GM04503 (cell line): ENCODE data around the gene SLC11A1.

Source experiments
- DNase-seq: peaks from one replicate; pipeline ENCODE4 v3.0.0-alpha.2; 2012; ENCODE audit warnings: low read depth

Gene SLC11A1

DNA sequence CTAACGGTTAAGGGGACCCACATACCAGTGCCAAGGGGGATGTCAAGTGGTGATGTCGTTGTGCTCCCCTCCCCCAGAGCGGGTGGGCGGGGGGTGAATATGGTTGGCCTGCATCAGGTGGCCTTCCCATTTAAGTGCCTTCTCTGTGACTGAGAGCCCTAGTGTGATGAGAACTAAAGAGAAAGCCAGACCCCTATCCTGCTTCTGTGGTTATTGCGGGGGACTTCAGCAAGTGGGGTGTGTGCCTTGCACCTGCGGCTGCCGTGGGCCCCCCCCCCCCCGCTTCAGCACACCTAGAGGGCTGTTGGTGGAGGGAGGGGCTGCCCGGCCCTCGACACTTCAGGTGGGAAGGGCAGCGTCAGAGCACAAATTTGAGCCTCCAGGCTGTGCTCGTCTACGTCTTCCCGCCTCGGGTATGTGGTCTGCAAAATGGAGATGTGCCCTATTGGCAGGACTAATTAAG is 23.7 kb downstream of the SLC11A1 start:
- DNase-seq = no peak

DNA sequence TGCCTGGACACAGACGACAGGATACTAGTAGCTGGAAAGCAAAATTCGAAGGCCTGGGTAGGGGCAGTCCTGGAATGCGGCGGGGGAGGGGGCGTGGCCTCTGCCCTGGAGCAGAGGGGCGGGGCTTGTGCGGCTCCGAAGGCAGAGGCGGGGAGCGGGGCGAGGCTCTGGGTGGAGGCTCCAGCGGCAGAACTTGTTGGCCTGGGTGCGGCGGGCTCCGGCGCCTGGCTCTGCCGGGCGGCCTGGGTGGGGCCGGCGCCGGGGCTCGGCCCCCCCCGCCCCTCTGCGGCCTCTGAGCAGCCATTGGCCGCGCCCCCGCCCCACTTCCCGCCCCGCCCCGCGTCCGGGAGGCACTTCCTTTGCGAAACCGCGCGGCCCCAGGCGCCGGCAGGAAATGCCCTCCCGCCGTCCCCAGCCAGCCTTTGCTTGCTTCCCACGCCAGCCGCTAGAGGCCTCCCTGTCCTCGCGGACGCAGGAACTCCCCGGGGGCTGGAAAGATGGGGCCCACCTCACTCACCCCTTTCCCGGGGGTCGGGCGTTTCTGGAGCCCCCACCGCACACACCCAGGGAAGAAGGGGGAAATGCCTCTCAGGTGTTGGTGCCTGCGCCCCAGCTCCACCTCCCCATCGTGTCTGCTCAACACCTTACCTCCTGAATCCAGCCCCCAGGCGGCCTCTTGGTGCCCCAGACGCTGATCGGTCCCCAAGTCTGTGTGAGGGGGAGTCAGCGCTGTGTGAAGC is 24.3 kb downstream of the SLC11A1 start:
- peak; percentile 52 for DNase-seq

DNA sequence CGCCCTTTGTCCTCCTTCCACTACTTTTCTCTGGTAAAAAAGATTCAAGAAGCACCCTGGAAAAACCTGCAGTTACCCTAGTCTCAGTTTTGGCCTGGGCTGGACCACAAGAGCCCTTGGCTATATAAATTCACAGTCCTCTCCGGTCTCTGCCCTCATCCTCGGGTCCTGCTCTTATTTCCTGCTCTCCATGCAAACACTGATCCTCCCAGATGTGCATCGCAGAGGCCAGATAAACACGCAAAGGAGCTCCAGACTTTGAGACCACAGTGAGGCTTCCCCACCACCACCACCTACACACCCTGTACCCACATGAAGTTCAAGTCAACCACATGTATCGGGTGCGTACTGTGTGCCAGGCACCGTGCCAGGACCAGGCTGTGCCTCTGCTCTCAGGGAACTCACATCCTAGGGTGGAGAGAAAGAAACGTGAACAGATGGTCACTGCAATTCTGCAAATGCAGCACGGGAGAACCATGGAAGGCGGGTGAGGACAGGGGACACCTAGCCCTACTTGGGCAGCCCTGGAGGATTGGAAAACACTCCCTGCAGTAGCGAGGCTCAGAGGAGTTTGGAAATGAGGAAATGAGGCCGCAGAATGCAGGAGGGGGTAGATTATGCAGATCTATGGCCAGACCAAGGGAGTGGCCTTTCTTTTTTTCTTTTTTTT is 25.0 kb downstream of the SLC11A1 start:
- DNase-seq = peak; percentile 21

DNA sequence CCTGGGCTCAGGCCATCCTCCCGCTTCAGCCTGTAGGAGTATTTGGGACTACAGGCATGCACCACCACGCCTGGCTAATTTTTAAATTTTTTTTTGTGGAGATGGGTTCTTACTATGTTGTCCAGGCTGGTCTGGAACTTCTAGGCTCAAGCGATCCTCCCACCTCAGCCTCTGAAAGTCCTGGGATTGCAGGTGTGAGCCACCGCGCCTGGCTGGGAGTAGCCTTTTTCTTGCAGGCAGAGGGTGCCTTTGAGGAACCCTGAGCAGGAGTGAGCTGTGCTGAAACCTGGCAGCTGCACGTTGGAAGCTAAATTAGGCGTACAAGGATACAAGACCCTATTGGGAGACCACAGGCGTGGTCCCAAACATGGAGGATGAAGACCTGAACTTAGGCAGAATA is 25.6 kb downstream of the SLC11A1 start:
- no peak for DNase-seq

DNA sequence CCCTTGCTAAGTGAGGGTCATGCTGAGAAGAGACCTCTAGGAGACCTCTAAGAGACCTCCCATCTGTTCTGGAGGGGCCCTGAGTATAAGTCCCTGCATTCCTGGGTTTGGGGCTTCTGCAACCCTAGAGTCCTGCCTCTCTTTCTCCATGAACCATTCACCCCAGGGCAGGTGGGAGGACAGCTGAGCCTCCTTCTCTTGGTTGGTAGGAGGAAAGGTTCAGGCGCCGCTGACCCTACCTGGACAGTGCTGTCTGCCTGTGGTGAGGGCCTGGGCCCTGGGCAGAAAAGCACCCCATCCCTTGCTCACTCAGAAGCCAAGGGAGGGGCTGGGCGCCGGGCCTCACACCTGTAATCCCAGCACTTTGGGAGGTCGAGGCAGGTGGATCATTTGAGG is 36.2 kb downstream of the SLC11A1 start:
- DNase-seq = no peak

DNA sequence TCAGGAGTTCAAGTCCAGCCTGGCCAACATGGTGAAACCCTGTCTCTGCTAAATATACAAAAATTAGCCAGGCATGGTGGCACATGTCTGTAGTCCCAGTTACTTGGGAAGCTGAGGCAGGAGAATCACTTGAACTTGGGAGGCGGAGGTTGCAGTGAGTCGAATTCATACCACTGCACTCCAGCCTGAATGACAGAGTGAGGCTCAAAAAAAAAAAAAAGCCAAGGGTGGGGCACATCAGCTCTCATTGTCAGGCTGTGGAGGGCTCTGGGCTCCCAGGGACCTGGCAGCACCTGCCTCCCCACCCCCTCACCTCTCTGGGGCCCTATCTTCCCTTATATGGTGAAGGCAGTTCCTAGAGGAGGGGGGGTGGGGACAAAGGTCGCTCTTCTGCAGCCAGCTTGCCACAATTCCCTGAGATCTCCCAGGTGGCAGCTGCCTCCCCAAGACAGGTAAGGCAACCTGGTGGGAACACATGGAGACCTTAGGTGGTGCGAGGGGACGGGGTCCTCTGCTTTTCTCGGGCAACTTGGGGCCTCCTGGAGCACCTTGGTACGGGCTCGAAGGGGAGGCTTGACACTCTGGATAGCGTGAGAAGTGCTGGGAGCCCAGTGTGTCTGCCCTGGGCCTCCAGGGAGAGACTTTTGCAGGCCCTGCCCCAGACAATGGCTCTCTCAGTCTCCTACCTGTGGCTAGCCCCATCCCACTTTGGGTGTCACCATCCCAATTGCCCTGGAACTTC is 36.8 kb downstream of the SLC11A1 start, which contains the start of gene VIL1:
TSS of gene VIL1 (plus strand) at position 407 of the 742 bp plus-strand sequence. CDS start 4,656 bp downstream, outside the sequence.
- no peak for DNase-seq

DNA sequence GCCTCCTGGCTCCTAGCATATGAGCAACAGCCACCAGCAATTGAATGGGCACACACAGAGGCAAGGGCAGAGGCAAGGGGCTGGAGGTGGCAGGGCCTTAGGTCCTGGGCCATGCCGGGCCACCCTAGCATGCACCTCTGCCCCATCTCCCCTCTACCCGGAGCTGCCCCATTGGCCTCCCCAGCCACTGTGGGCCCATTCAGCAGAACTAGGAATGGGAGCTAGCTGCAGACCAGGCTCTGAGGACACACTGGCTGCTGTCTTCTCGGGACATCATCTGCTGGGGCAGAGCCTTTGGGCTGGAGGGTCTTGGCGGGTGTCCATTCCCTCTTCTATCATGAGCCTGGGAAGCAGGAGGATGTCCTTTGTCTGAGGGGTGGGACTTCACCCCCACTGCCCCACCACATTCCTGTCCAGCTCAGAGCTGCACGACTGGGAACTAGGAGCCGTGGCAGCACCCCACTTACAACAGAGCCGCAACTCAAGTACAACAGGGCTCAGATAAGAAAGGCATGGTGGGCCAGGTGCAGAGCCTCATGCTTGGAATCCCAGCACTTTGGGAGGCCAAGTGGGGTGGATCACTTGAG is 37.6 kb downstream of the SLC11A1 start:
- DNase-seq = no peak

DNA sequence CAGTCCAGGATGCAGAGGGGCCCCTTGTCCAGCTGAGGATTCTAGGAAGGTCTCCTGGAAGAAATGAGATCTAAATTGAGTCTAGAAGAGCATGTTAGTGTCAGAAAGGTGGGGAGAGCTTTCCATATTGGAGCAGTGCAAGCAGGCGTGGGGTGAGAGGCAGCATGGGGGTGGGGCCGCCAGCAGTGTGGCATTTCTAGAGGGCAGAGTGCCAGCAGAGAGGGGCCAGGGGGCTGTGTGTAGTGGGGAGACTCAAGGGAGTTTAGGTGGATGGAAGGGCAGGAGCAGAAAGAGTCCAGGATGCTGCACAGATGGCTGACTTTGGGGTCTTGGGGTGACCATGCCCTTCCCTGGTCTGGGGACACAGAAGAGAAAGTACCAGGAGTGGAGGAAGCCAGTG is 39.0 kb downstream of the SLC11A1 start:
- DNase-seq = no peak

DNA sequence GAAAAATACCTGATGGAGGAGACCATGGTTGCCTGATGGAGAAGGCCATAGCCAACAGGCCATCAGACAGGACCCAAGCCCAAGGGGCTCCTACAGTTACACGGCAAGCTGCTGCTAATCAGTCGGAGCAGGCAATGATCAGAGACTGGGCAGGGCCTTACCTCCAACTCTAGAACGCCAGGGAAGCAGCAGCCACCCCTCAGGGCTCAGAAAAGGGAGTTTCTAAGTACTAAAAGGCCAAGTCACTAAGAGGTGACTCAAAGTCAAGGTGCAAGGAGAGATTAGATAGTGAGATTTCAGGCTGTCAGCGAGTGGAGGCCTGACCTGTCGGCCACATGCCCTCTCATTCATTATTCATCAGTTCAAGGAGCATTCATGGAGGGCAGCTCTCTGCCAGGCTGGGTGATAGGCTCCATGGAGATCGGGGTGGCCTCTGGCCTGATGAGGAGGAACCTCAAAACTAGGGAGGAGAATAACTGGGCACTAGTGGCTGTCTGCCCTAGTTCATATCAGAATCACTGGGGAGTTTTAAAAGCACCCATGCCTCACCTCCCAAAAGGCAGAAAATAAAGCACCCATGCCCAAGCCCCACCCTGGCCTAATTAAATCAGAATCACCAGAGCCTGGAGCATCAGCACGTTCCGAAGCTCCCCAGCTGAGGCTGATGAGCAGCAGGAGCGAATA is 40.5 kb downstream of the SLC11A1 start:
- no peak for DNase-seq

DNA sequence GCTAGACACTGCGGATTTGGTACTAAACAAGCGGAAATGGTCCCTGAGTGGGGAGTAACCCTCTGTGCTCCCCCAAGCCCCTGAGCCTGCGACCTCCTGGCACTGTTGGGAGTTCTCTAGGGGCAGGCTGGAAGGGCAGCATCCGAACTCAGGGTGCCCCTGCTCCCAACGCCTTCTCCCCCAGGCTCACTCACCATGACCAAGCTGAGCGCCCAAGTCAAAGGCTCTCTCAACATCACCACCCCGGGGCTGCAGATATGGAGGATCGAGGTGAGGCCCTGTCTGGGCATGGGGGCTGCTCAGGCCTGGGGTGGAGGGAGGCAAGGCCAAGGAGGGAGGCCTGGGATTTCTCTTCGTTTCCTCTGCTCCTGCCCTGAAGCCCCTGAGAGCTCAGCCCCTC is 41.5 kb downstream of the SLC11A1 start:
- DNase-seq = no peak

DNA sequence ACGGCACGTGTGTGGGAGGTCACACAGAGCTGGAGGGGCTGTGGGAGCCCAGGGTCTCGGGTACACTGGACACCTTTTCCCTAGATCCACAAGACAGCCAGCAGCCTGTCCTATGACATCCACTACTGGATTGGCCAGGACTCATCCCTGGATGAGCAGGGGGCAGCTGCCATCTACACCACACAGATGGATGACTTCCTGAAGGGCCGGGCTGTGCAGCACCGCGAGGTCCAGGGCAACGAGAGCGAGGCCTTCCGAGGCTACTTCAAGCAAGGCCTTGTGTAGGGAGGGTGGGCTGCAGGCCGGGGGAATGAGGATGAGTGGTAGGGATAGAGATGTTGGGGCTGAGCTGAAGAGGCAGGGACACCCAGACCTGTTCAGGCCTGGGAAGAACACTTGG is 43.5 kb downstream of the SLC11A1 start:
- DNase-seq = no peak

DNA sequence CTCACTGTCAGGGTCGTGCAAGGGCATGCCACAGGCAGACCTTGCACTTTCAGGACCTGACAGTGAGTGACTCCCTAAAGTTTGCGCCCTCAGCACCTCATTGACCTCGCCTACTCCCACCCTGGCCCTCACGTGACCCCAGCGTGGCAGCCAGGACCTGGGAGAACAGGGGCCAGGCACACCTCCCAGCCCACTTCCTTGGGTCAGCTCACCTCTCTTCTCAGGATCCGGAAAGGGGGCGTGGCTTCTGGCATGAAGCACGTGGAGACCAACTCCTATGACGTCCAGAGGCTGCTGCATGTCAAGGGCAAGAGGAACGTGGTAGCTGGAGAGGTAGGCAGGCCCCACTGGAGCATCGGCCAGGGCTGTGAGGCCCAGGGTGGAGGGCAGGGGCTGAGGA is 45.7 kb downstream of the SLC11A1 start:
- no peak for DNase-seq

DNA sequence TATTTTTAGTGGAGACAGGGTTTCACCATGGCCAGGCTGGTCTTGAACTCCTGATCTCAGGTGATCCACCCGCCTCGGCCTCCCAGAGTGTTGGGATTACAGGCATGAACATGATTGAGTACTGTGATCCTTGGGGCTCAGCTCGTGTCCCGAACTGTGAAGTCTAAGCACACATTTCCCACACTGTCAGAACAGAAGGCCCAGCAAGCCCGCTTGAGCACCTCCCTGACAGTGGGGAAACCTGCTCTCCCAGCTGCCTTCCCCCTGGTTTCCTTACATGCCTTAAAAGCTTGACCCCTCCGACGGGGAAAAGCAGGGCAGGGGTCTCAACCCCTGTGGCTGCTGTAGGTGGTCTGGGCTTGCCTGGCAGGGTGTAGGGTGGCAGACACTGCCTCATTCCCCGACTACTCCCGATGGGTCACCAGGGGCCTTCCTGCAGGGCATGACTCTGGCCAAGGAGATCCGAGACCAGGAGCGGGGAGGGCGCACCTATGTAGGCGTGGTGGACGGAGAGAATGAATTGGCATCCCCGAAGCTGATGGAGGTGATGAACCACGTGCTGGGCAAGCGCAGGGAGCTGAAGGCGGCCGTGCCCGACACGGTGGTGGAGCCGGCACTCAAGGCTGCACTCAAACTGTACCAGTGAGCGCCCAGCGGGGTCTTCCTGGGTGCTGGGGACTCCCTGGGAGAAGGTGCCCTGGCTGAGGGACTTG is 46.9 kb downstream of the SLC11A1 start:
- DNase-seq = no peak

DNA sequence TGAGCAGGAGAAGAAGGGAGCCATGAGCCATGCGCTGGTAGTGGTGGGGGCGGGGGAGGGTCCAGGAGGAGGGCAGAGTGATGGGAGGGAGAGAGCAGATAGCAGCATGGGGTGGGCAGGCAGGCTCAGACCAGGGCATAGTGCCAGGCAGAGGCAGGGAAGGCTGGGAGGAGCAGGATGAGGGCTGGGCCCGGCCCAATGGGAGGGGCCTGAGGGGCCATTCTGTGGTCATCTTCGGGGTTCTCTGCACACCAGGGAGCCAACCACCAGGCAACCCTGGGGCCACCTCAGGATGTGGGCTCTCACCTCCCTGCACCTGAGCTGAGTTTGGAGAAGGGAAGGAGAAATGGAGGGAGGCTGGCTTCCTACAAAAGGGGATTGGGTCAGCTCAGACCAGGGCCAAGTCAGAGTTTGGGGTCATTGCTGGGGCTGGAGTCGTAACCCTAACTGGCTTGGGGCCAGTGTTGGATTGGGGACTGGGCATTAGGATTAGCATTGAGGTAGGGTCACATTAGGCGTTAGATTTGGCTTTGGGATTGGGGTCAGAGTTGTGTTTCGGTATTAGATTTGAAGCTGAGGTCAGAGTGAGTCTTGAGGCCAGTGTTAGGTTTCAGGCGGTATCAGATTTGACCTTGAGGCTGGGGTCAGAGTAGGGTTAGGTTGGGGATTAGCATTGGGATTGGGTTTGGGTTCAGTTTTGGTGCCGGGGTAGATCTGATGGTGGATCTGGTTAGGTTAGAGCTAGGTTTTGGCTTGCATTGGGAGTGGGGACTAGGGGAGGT is 48.0 kb downstream of the SLC11A1 start:
- DNase-seq = no peak

DNA sequence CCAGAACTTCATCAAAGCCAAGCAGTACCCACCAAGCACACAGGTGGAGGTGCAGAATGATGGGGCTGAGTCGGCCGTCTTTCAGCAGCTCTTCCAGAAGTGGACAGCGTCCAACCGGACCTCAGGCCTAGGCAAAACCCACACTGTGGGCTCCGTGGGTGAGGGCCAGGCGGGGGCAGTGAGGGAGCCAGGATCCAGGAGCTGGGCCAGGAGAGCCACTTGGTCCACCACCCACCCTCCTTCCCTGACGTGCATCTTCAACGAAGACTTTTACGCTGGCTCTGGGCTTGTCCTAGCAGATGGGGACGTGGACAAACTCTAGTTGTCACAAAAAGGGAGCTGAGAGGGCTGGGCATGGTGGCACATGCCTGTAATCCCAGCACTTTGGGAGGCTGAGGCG is 48.6 kb downstream of the SLC11A1 start:
- no peak for DNase-seq

DNA sequence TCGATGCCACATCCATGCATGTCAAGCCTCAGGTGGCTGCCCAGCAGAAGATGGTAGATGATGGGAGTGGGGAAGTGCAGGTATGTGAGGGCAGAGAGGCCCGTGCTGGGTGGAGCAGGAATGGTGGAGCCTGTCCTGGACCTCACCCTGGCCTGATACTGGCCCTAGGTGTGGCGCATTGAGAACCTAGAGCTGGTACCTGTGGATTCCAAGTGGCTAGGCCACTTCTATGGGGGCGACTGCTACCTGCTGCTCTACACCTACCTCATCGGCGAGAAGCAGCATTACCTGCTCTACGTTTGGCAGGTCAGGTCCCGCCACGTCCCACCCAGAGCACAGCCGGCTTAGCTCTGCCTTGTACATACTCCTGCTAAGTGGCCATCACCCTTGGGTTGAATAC is 49.8 kb downstream of the SLC11A1 start:
- no peak for DNase-seq

DNA sequence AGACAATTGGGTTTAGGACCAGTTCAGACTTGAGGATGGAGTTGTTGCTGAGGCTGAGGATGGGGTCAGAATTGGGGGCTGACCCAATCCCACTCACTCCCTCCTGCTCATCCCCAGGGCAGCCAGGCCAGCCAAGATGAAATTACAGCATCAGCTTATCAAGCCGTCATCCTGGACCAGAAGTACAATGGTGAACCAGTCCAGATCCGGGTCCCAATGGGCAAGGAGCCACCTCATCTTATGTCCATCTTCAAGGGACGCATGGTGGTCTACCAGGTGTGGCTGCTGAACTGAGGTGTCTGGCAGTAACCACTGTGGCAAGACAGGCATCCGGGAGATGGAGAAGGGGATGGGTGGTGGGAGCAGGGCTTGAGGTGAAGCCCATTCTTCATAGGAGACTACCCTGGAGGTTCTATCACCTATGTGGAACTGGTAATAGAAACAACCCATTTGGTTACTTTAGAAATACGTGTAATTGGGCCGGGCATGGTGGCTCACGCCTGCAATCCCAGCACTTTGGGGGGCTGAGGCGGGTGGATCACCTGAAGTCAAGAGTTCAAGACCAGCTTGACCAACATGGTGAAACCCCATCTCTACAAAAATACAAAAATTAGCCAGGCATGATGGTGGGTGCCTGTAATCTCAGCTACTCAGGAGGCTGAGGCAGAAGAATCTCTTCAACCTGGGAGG is 50.7 kb downstream of the SLC11A1 start:
- no peak for DNase-seq

DNA sequence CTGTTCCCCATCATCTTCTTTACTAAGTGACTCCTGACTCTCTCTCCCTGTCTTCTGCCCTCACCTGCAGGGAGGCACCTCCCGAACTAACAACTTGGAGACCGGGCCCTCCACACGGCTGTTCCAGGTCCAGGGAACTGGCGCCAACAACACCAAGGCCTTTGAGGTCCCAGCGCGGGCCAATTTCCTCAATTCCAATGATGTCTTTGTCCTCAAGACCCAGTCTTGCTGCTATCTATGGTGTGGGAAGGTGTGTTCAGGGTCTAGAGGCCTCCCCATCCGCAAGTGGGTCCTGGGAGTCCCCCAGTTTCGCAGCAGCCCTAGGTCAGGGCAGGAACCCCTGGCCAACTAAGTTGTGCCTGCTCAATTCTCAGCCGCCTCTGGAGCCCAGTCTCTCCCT is 52.4 kb downstream of the SLC11A1 start:
- DNase-seq = no peak

DNA sequence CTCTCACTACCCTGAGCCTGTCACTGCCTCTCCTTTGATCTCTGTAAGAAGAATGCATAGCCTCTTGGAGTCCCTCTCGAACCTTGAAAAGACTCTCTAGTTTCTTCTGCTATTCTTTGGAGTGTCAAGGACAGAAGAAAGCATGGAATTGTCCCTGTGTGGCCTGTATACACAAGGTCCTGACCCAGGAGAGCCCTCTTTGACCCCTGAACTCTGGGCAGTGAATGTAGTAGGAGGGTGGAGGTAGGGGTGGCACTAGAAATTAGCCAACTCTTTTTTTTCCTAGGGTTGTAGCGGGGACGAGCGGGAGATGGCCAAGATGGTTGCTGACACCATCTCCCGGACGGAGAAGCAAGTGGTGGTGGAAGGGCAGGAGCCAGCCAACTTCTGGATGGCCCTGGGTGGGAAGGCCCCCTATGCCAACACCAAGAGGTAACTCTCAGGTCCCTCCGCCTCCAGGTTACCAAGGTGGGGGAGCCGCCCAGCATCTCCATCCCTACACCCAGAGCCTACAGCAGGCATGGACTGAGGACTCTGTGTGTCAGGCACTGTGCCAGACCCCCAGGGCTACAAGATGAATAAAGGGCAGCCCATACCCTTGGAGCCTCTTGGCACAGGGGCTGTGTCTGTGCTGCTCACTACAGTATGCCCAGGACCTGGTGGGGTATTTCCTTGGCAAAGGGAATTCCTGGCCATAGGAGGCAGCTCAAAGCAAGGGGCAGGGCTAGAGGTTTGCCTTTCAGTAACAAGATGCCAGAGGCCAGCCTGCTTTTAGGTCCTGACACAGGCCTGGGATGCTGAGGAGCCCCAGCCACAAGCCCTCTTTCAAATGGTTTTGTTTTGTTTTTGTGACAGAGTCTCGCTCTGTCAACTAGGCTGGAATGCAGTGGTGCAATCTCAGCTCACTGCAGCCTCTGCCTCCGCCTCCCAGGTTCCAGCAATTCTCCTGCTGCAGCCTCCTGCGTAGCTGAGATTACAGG is 53.2 kb downstream of the SLC11A1 start:
- DNase-seq = no peak
